Activated CD8-positive, alpha-beta memory T cell treated with anti-CD3 and anti-CD28 coated beads for 4 hours (primary cell): Measurements from ENCODE around the gene FLVCR2.
A peak's percentile ranks its signal among the peaks of the same experiment; 100 is the strongest.
"Not testable (repeated sequence)": the region's sequence is repeated elsewhere in the genome, so short reads cannot be mapped to it uniquely, and the experiment has no call there.

Experiments
- DNase-seq, 2 donors: peaks; one replicate each; pipeline ENCODE4 v3.0.0-alpha.2; 2020; ENCODE audit warnings: low read depth in 2 of 2

Gene FLVCR2

GRCh38 chr14:75660630-75661498 is 82.4 kb downstream of the FLVCR2 start, which contains the start of the genes ERG28 and TTLL5:
TSS of gene ERG28 (minus strand) at chr14:75660876. CDS start at chr14:75657502, 3,374 bp downstream.
TSS of gene TTLL5 (plus strand) at chr14:75661246. CDS start at chr14:75663150, 1,904 bp downstream.
- DNase-seq, result peak; percentile 91 to 92

GRCh38 chr14:75661499-75661814 is 83.0 kb downstream of the FLVCR2 start:
- no peak for DNase-seq

GRCh38 chr14:75662966-75663365 is 84.5 kb downstream of the FLVCR2 start:
- DNase-seq, result no peak

GRCh38 chr14:75667099-75667765 is 88.8 kb downstream of the FLVCR2 start:
- DNase-seq, result no peak

- DNase-seq, result no peak
Measured at GRCh38 chr14:75672605-75673192, 94.3 kb downstream of the FLVCR2 start.

GRCh38 chr14:75673345-75674035 is 95.1 kb downstream of the FLVCR2 start:
- no peak for DNase-seq

GRCh38 chr14:75675265-75675960 is 97.0 kb downstream of the FLVCR2 start:
- DNase-seq, result no peak

- DNase-seq, result no peak
Measured at GRCh38 chr14:75685910-75686309, 107.5 kb downstream of the FLVCR2 start.

GRCh38 chr14:75689012-75689411 is 110.6 kb downstream of the FLVCR2 start:
- no peak for DNase-seq

- no peak for DNase-seq
Measured at GRCh38 chr14:75690010-75690409, 111.6 kb downstream of the FLVCR2 start.

GRCh38 chr14:75695025-75695424 is 116.6 kb downstream of the FLVCR2 start:
- not testable (repeated sequence) for DNase-seq

- no peak for DNase-seq
Measured at GRCh38 chr14:75697386-75697785, 119.0 kb downstream of the FLVCR2 start.
